Stimulated activated naive CD4-positive, alpha-beta T cell (primary cell): ENCODE measurements around the gene FSTL3.
"Not testable (repeated sequence)": the region's sequence is repeated elsewhere in the genome, so short reads cannot be mapped to it uniquely, and the experiment has no call there.

Experiments used
- DNase-seq, 6 experiments: peaks; one replicate each; lab custom pipeline; 2025; lab: John Stamatoyannopoulos, UW

FSTL3 gene

DNA sequence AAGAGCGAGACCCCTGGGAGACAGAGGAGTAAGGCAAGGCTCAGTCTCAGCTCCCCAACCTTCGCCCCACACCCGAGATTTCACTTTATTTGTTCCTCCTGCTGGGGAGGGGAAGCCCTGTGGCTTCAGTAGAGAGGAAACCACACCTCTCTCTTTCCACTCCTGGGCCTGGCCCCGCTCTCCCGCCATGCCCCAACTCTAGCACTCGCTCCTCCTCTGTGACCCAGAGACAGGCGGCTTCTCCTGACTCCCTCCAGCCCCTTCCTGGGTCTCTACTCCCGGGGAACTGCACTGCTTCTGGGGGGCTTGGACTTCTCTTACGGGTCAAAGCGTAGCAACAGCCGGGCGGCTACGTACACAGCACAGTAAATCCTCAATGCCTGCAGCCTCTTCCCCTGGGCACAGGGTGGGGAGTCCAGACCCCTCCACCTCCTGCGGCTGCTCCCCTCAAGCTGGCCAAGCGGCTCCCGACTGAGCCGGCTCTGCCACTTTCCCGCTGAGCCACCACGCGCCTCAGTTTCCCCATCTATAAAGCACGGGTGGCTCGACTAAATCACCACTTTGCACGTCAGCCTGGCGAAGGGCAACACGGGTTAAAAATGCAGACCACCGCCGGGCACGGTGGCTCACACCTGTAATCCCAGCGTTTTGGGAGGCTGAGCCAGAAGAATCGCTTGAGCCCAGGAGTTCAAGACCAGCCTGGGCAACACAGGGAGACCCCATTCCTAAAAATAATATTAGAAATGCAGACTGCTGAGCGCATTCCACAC is 14.6 kb upstream of the FSTL3 start:
- DNase-seq, result peak; percentile 47 to 72 (median 58)

DNA sequence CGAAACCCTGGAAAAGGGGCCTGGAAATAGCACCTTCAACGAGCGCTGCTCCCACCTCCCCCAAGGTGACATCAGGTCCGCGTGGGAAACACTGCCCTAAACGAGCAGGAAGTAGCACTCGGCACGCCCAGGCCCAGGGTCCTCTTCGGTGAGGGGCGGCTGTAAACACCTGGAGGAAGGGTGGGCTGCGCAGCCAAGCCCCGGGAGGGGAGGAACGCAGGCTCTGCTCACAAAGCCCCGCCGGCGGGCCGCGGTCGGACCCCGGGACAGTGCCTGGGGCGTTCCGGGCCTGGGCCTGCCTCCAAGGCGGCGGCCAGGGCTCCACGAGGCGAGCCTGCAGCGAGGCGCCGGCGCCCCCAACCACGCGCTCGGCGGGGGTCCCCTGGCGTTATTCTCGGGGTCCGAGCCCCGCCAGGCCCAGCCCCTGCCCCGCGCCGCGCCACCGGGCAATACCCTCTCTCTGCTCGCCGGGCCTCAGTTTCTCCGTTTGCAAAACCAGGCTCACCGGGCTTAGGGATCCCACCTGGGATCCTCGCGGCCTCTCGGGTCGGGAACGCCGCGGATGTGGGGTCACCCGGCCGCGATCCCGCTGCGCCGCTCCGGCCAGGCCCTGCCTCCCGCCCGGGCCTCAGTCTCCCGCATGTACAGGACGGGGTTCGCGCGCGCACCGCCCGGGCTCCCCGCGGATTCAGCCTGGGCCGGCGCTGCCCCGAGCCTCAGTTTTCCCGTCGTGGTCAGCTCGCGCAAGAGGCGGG is 13.8 kb upstream of the FSTL3 start:
- DNase-seq, result peak; percentile 46 to 71 (median 60)

DNA sequence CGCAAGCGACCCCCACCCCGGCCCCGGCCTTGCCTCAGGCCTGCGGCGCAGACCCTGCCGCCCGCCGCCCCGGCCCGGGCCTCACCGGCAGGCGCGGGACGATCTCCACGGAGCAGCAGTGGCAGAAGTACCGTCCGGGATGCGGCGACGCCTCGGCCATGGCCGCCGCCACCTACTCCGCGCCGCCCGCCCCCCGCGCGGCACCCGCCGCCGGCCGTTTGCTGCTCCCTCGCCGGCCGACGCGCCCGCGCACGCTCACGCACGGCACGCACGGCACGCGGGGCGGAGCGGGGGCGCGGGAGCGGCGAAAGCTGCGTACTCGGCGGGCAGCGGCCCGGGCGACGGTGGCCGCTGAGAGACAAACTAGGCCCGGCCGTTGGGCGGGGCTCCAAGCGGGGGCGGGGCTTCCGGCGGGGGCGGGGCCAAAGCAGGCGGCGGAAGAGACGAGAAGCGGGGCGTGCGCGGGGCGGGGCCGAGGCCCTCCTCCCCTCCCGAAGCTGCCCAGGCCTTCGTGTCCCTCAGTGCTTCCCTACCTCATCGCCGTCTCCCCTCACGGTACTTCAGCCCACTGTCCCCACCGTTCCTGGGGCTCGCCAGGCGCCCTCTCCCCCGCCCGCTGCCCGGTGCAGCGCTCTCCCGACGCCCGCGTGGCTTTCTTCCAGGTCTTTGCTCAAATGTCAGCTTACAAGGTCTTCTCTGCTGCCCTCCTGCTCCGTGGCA is 13.1 kb upstream of the FSTL3 start, which contains the start of gene RNF126:
Gene RNF126 (minus strand): TSS at position 253 of the 720 bp plus-strand sequence. CDS start 93 bp downstream, at position 160.
- DNase-seq, result peak; percentile 81 to 96 (median 91)

DNA sequence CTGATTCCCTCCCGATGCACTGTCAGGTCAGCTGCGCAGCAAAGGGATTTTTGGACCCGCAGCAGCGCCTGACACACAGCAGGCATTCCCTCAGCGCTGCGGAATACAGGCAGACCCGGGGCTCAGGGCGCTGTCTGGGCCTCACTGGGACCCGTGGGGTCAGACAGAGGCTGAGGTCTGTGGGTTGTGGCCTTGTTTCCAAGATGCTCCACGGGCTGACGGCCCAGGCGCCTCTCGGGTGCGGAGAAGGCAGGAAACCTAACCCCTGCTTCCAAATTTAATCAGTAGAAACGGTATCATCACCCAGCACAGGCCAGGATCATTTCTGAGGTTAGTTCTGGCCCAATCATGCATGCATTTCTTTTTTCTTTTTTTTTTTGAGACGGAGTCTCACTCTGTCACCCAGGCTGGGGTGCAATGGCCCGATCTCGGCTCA is 12.5 kb upstream of the FSTL3 start:
- DNase-seq, result no peak

DNA sequence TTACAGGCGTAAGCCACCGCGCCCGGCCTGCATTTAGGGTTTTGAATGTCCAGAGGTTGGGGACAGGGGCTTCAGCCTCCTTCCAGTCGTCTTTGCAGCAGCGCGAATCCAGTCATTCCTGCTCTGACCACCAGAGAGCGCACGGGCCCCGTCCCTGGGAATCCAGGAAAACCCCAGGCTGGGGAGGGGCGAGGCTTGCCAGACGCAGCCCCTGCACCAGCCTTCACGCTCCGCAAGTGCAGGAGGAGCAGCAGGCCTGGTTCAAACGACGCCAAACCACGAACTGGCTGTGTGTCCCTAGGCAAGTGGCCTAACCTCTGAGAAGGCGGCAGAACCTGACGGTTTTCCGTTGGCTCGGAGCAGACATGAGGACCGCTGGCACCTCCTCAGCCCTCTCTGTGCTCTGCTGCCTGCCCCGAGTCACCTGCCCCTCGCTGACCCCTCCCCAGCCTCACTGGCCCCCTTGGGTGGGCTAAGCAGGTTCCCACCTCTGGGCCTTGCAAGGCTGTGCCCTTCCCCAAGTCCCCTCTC is 11.2 kb upstream of the FSTL3 start:
- peak; percentile 52 to 83 (median 76) for DNase-seq

DNA sequence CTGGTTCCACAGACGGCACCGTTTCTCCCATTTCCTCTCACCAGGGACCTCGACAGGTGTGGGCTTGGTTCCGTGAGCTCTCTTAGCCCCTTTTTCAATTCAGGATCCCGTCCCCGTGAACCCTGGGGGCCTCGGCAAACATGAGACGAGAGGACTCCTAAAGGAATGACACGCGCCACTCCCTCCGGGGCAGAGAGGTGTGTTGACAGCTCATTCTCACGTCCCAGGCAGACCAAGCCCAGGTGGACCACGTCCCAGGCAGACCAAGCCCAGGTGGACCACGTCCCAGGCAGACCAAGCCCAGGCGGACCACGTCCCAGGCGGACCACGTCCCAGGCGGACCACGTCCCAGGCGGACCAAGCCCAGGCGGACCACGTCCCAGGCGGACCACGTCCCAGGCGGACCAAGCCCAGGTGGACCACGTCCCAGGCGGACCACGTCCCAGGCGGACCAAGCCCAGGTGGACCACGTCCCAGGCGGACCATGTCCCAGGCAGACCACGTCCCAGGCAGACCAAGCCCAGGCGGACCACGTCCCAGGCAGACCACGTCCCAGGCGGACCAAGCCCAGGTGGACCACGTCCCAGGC is 9.1 kb upstream of the FSTL3 start:
- not testable (repeated sequence) for DNase-seq

DNA sequence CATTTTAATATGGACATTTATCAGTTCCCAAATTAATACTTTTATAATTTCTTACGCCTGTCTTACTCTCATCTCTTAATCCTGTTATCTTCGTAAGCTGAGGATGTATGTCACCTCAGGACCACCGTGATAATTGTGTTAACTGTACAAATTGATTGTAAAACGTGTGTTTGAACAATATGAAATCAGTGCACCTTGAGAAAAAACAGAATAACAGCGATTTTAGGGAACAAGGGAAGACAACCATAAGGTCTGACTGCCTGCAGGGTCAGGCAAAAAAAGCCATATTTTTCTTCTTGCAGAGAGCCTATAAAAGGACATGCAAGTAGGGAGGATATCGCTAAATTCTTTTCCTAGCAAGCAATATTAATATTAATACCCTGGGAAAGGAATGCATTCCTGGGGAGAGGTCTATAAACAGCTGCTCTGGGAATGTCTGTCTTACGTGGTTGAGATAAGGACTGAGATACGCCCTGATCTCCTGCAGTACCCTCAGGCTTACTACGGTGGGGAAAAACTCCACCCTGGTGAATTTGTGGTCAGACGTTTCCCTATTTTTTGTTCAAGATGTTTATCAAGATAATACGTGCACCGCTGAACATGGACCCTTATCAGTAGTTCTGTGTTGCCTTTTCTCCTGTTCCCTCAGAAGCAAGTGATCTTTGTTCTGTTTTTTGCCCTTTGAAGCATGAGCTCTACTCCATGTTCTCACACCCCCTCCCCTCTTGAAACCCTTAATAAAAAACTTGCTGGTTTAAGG is 7.3 kb upstream of the FSTL3 start:
- DNase-seq, result not testable (repeated sequence)

DNA sequence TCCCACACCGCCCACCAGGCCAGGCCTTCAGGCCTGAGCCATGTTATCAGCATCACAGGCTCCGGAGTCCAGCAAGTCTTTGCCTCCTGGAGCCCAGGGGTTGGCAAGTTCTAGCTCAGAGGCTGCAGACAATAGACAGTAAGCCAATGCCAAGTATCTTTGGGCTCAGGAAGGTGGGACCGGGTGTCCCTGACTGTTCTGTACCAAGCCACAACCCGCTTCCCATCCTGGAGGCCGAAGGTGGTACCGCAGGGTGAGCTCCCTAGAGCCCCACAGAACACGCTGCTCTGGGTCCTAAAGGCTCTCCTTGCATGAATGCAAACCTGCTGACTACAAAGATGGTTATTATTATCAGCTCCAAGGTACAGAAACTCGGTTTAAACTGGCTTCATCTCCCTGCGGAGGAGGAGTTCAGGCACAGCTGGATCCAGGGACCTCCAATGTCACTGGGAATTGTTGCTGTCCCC is 5.5 kb upstream of the FSTL3 start:
- DNase-seq, result no peak

DNA sequence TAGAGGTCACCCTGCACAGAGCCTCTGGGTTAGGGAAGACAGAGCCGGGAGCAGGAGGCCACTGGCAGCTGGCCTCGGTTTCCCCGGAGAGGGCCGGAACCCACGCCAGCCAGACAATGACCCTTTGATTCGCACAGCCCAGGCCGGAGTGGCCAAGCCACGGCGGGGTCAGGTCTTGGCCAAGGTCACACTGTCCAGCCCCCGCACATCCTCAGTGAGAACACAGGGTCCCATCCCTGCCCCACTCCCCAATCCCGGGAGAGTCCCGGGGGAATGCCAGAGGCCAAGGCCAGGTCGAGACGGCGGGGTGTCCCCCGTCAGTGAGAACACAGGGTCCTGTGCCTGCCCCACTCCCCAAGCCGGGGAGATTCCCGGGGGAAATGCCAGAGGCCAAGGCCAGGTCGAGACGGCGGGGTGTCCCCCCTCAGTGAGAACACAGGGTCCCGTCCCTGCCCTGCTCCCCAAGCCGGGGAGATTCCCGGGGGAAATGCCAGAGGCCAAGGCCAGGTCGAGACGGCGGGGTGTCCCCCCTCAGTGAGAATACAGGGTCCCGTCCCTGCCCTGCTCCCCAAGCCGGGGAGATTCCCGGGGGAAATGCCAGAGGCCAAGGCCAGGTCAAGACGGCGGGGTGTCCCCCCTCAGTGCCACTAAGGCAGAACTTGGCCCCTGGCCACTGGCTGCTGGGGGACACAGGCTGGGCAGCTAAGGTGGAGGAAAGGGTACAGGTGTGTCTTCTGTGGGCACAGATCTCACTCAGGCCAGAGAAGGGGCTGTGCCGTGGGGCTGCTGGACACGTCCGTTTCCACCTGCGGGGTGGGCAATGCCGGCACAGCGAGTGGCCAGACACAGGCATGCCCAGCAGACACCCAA is 1.7 kb upstream of the FSTL3 start:
- no peak for DNase-seq

DNA sequence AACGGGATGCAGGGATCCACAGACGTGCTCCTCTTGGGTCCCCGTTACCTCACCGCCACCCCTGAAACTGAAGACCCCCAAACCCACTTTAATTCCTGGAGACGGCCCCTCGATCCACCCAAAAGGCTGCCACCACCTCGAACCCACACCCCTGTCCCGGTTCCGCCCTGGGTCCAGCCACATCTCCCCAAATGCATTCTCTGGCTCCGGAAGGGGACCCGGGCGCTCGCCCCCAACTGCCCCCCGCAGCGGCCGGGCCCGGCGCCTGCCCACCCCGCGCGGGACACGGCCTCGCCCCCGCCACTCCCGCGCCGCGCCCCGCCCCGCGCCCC is 219 bp upstream of the FSTL3 start:
- DNase-seq, result no peak

DNA sequence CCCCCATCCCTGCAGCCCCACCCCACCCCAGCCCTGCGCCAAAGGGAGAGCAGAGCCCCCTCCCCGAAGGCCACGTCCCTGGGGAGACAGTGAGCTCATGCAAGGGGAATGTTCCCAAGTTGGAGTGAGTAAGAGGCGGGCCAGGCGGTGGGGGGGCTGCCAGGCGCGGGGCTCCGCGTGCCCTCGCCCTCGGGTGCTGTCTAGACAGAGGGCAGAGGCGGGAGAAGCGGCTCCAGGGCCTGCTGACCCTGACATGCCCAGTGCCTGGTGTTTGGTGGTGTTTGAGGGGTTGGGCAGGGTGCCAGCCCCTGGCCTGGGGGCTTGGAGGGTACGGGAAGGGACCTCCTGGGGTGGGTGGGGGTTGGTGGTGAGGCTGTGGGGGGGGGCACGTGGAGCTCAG is 1.0 kb downstream of the FSTL3 start:
- no peak for DNase-seq

DNA sequence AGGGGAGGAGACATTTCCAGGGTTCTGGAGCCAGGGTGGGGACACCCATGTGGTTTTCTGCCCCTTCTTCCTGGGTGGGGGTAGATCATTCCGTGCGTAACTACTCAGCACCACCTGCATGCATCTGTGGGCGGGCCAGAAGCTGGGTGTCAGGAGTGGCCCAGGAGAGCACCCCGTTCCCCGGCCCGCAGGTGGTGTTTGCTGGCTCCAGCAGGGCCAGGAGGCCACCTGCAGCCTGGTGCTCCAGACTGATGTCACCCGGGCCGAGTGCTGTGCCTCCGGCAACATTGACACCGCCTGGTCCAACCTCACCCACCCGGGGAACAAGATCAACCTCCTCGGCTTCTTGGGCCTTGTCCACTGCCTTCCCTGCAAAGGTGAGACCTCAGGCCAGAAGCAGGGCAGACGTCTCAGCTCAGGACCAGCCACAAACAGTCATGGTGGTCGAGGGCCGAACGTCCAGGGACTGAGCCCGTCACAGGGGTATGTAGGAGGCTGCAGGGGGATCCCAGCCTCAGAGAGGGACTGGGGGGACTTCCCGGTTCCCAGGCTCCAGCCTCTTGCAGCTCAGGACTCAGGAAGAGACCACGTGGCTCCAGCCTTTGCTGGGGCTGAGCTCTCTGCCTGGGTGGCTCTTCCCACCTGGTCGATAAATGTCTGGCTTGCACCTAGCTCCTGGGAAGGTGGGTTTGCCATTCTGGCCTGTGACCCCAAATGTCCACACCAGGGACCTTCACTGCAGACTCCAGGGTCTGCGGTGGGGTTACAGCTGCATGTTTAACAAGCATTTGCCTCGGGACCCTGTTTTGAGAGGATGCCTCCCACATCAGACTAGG is 1.6 kb downstream of the FSTL3 start:
- DNase-seq, result no peak

DNA sequence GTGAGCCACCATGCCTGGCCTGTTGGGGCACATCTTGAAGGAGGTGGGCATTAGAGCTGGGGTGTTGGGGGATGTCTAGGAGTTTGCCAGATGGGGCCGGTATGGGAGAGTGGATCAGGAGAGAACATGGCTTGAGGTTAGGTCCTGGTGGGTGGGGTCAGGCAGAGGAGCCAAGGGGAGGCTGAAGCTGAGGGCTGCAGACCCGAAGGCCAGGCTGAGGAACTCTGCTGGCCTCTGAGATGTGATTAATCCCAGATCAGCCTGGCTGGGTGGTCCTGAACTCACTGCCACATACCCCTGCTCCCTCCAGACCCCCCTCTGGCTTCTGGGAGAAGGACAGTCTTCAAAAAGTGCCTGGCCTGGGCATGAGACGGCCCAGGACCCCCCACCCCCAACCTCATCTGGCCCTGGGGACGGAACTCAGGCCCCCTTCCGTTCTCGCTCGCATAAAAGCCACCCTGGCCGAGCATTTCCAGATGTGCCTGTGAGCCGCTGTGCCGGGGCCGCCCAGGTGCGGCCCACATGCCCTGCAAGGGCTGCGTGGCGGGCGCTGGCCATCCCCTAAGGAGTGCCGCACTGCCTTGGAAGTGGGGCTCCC is 2.7 kb downstream of the FSTL3 start:
- no peak for DNase-seq

DNA sequence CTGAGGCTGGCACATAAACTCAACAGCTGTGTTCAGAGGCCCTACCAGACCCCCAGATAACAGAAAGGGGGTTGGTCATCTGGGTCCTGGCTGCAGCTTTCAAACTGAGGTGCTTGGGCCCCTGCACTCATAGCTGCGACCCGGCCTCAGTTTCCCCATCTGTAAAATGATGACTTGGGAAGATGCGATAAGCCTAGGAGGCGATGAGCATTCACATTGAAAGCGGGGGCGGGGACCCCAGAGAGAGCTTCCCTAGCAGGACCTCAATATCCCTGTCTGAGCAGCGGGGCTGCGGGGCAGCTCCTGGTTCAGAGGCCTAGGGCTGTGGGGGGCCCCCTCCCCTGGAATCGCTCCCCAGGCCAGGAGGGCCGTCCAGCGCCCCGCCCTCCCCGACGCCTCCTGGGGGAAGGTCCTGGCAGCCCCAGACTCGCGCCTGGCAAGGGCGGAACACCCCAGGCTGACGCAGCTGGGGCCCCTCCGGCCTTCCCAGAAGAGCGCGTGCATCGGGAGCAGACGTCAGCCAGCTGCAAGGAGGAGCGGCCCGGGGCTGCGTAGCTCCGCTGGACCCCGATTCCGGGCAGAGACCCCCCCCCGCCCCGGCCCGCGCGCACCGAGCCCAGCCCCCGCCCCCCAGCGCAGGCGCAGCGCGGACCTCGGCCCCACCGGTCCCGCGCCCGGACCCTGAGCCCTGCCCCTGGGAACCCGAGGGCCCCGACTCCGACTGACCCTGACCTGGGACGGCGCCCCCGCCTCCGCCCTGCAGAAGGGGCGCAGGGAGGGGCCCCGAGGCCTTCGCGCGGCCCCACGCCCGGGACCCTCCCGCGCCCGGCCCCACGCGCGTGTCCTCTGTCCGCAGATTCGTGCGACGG is 3.5 kb downstream of the FSTL3 start:
- DNase-seq, result peak in 4 of 6 experiments; percentile 9 to 49 (median 28)

DNA sequence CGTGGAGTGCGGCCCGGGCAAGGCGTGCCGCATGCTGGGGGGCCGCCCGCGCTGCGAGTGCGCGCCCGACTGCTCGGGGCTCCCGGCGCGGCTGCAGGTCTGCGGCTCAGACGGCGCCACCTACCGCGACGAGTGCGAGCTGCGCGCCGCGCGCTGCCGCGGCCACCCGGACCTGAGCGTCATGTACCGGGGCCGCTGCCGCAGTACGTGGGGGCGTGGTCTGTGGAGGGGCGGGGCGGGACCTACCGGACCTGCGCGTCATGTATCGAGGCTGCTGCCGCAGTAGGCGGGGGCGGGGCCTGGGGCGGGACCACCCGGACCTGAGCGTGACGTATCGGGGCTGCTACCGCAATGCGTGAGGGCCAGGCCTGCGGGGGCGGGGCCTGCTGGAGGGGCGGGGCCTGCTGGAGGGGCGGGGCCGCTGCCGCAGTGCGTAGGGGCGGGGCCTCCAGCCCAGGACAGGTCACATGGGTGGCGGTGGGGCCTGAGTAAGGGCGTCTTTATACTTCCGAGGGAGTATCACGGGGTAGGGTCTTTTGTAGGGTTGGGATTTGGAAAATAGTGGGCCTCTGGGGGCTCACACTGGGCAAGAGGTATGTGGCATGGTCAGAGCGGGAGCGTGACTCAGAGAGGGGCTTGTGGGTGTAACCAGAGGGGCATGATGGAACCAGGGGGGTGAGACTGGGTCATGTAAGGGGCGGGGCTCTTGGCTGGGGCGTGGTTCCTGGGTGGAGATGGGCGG is 4.3 kb downstream of the FSTL3 start:
- peak; percentile 96 to 100 (median 100) for DNase-seq

DNA sequence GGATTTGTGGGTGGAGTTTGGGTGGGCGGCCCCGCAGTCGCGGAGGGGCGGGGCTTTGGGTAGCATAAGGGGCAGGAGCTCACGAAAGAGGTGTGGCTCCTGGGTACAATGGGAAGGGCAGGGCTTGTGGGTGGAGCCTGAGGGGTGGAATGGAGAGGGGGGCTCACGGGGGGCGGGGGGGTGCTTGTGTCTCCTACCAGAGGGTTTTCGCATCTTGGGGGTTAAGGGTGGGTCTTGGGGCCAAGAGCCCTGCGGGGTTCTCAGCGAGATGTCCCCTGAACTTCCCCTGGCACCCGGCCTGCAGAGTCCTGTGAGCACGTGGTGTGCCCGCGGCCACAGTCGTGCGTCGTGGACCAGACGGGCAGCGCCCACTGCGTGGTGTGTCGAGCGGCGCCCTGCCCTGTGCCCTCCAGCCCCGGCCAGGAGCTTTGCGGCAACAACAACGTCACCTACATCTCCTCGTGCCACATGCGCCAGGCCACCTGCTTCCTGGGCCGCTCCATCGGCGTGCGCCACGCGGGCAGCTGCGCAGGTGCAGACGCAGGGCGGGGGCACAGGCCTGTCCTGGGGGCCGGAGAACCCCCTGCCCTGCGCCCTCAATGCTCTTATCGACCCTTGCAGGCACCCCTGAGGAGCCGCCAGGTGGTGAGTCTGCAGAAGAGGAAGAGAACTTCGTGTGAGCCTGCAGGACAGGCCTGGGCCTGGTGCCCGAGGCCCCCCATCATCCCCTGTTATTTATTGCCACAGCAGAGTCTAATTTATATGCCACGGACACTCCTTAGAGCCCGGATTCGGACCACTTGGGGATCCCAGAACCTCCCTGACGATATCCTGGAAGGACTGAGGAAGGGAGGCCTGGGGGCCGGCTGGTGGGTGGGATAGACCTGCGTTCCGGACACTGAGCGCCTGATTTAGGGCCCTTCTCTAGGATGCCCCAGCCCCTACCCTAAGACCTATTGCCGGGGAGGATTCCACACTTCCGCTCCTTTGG is 5.1 kb downstream of the FSTL3 start:
- peak in 5 of 6 experiments; percentile 24 to 63 (median 53) for DNase-seq
